HG02840 (cell line): ENCODE measurements around the gene RPN1.

Experiments used
- ATAC-seq: cut with Tn5 transposase; IDR thresholded peaks from one replicate; pipeline ENCODE4 v1.9.1; 2021; ENCODE audit warnings: mild to moderate bottlenecking, moderate library complexity, moderate number of reproducible peaks; ENCODE audit not compliant: unreplicated experiment, low FRiP score

RPN1 gene

GRCh38 chr3:128585189-128585588 lies 65.4 kb downstream of the RPN1 start:
- ATAC-seq: no peak

GRCh38 chr3:128584412-128585020 lies 66.1 kb downstream of the RPN1 start:
- ATAC-seq: no peak

- ATAC-seq: no peak
Measured at GRCh38 chr3:128581566-128581965, 69.1 kb downstream of the RPN1 start.

- ATAC-seq: no peak
Measured at GRCh38 chr3:128579927-128580326, 70.7 kb downstream of the RPN1 start.

GRCh38 chr3:128578346-128578745 lies 72.3 kb downstream of the RPN1 start:
- ATAC-seq: no peak

- ATAC-seq: no peak
Measured at GRCh38 chr3:128577711-128578110, 72.9 kb downstream of the RPN1 start.

- ATAC-seq: no peak
Measured at GRCh38 chr3:128576290-128576689, 74.3 kb downstream of the RPN1 start.

GRCh38 chr3:128575777-128576176 lies 74.8 kb downstream of the RPN1 start:
- ATAC-seq: no peak

- ATAC-seq: no peak
Measured at GRCh38 chr3:128573707-128574162, 76.9 kb downstream of the RPN1 start.

- no peak for ATAC-seq
Measured at GRCh38 chr3:128573160-128573559, 77.5 kb downstream of the RPN1 start.

- ATAC-seq: no peak
Measured at GRCh38 chr3:128572644-128573105, 77.9 kb downstream of the RPN1 start.

GRCh38 chr3:128572013-128572412 lies 78.6 kb downstream of the RPN1 start:
- ATAC-seq: no peak
